Measurements from ENCODE around the gene DPH5. TPM values are rescaled to one million over a fixed set of nuclear protein-coding genes. Genes with fewer than 3 reads are reported as not detected.

DPH5 gene
- total and polyA plus RNA-seq, 2 donors (not counting 3 experiments of a cell fraction or from before 2014, with no cell fraction given): 37.2 to 43.6 TPM

DNA sequence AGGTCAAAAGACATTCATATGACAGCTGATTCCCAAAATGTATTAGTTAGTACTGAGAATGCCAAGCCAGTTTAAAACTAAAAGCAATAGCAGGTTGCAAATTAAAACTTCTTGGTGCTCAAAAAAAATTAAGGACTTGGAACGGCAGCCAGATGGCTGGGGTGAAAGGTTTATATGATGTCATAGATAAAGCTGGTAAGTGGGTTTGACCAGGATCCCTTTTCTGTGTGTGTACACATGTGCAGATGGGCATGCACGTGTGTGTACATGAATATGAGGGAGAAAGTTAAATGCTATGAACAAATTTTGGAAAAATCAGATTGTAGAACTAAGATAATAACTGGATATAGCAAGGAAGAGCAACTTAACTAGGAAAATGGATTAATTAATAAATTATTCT is 39.1 kb upstream of the DPH5 start:
- no peak overlapping the region for H2AFZ ChIP-seq (ENCODE audit: low read depth, low read length)
- FAIRE-seq: no peak
- H3K4me2 ChIP-seq (ENCODE audit: insufficient read depth, low read length): no peak overlapping the region
- BruUV-seq (replicated peaks): no TSS peak
- H3K36me3 ChIP-seq (ENCODE audit: control insufficient read depth in 2 of 2, extremely low read depth in 1 of 2, insufficient read depth in 2 of 2, low read length in 2 of 2): no peaks in the 10 kb centered on the region
- no peak overlapping the region for H3K4me3 ChIP-seq (replicated peaks in 1 of 3; ENCODE audit: insufficient read depth in 1 of 3, low read depth in 1 of 3, low read length in 3 of 3)
- no peaks in the 10 kb centered on the region for H3K27me3 ChIP-seq (ENCODE audit: control insufficient read depth in 2 of 2, insufficient read depth in 2 of 2, low read length in 2 of 2)
- no peaks in the 10 kb centered on the region for H3K79me2 ChIP-seq (ENCODE audit: control insufficient read depth, insufficient read depth, low read length)
- no peaks in the 10 kb centered on the region for H3K9me1 ChIP-seq (replicated peaks; ENCODE audit: control insufficient read depth, extremely low read depth, insufficient read depth, low read length)
- no peaks in the 10 kb centered on the region for H3K4me1 ChIP-seq (ENCODE audit: control insufficient read depth, extremely low read depth, insufficient read depth, low read length)
- TF ChIP-seq JUN (IDR thresholded peaks at IDR 0.05; ENCODE audit: borderline replicate concordance, insufficient read depth, insufficient read length, low read depth) (no peak), POLR2AphosphoS5 (IDR thresholded peaks at IDR 0.05; ENCODE audit: insufficient read depth, low read depth, low read length) (no peak), MYC (IDR thresholded peaks at IDR 0.05; ENCODE audit: low read depth, low read length) (no peak), GATA2 (IDR thresholded peaks at IDR 0.05; ENCODE audit: insufficient read depth, insufficient read length, low read depth, low read length) (no peak), EZH2 (IDR thresholded peaks at IDR 0.05; ENCODE audit: borderline replicate concordance, low read depth, low read length, severe bottlenecking) (no peak), FOS (IDR thresholded peaks at IDR 0.05; ENCODE audit: borderline replicate concordance, insufficient read depth, low read length) (no peak), POLR2A (IDR thresholded peaks at IDR 0.05; ENCODE audit: low read depth, low read length) (no peak)
- TF ChIP-seq, protein P1, sequence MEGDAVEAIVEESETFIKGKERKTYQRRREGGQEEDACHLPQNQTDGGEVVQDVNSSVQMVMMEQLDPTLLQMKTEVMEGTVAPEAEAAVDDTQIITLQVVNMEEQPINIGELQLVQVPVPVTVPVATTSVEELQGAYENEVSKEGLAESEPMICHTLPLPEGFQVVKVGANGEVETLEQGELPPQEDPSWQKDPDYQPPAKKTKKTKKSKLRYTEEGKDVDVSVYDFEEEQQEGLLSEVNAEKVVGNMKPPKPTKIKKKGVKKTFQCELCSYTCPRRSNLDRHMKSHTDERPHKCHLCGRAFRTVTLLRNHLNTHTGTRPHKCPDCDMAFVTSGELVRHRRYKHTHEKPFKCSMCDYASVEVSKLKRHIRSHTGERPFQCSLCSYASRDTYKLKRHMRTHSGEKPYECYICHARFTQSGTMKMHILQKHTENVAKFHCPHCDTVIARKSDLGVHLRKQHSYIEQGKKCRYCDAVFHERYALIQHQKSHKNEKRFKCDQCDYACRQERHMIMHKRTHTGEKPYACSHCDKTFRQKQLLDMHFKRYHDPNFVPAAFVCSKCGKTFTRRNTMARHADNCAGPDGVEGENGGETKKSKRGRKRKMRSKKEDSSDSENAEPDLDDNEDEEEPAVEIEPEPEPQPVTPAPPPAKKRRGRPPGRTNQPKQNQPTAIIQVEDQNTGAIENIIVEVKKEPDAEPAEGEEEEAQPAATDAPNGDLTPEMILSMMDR (IDR thresholded peaks at IDR 0.05; ENCODE audit: extremely low read depth in 1 of 2, insufficient read depth in 1 of 2, low read depth in 1 of 2, low read length in 2 of 2): no peak
- TF ChIP-seq, protein P2, sequence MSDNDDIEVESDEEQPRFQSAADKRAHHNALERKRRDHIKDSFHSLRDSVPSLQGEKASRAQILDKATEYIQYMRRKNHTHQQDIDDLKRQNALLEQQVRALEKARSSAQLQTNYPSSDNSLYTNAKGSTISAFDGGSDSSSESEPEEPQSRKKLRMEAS (IDR thresholded peaks at IDR 0.05; ENCODE audit: insufficient read depth, insufficient read length): no peak
- no peak overlapping the region for H3K9ac ChIP-seq (replicated peaks; ENCODE audit: extremely low read depth, insufficient read depth, low read length)
- DNase-seq (ENCODE audit: low read depth, low spot score): no peak
- H3K27ac ChIP-seq (ENCODE audit: insufficient read depth, low read depth, low read length): no peak overlapping the region
- no peaks in the 10 kb centered on the region for H4K20me1 ChIP-seq (replicated peaks; ENCODE audit: control insufficient read depth, extremely low read depth, insufficient read depth, low read length)
- intact Hi-C loops (cut with micrococcal nuclease) (no loop called here), dilution Hi-C loops (cut with MboI; ENCODE audit: extremely low pct_ligation_motif_present, low sequenced_read_pairs) (no loop called here)
- ChIA-PET CTCF (interaction anchor here (1.0 to 1.1 kb wide), 2 partner anchors 10 to 37 kb away, joined by 3 read pairs; no protein-coding TSS in a partner anchor), POLR2A (no interaction called here)
- H3K9me3 ChIP-seq (replicated peaks; ENCODE audit: control insufficient read depth, insufficient read depth, low read length): no peaks in the 10 kb centered on the region

Measured in endothelial cell of umbilical vein (primary cell).